GM13976 (cell line): ENCODE data around the gene HDHD3.

Experiments used
- DNase-seq: peaks from one replicate; pipeline ENCODE4 v3.0.0; 2012; ENCODE audit warnings: low spot score
- CTCF ChIP-seq: IDR thresholded peaks from 2 replicates; pipeline ENCODE4 v1.5.1; 2012; ENCODE audit warnings: borderline replicate concordance, mild to moderate bottlenecking; ENCODE audit not compliant: insufficient read depth; ENCODE audit errors: extremely low read depth, missing control alignments, control extremely low read depth
- in situ Hi-C: fragments of 300-500 bp; cut with MboI; formaldehyde crosslinking; loops from one replicate; pipeline ENCODE4 v1.12.0; 2022; ENCODE audit warnings: low sequenced_read_pairs, mixed read lengths, inconsistent platforms; ENCODE audit not compliant: unreplicated experiment

The HDHD3 gene

DNA sequence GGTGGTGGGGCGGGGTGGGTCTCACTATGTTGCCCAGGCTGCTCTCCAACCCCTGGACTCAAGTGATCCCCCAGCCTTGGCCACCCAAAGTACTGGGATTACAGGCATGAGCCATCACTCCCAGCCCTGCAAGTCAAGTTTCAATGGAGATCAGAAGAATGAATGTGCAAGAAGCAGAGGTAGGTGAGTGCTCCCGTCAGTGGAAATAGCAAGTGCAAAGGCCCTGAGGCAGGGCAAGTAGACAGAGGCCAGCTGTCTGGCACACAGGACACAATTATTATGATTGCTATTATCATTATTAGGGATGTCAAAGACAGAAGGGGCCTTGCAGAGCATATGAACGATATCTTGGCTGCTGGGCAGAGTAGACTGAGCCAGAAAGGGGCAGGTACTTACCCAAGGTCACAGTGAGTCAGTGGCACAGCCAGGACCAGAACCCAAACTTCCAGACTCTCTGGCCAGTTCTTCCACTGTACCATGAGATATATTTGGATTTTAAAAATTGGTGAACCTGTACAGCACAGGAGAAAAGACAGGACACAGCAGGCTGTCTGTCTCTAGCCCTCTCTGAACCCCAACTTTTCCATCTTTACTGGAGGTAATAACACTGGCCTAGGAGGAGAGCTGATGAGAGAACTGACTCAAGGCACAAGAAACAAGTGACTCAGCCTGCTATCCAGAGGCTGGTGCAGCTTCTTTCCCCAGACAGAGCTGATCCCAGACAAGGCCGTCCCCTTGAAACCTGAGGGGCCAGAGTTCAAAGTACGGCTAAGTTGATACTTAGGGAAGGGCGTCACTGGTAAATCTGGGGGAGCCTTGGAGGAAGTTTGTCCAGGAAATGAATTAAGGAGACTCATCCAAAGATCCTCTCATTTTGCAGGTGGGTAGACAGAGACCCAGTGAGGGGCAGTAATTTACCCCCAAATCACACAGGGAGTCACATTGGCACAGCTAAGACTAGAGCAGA lies 1.4 kb downstream of the HDHD3 start:
- in situ Hi-C loops: no loop called here
- no peak for DNase-seq
- TF ChIP-seq CTCF: no peak

GRCh38 chr9:113373676-113374392 lies 3.0 kb downstream of the HDHD3 start:
- in situ Hi-C loops: no loop called here
- DNase-seq: no peak
- TF ChIP-seq CTCF: no peak

- no peak for DNase-seq
- no peak for TF ChIP-seq CTCF
- in situ Hi-C loops: no loop called here
Observed at GRCh38 chr9:113373256-113373655, 3.5 kb downstream of the HDHD3 start.

GRCh38 chr9:113372059-113372458 lies 4.7 kb downstream of the HDHD3 start:
- in situ Hi-C loops: no loop called here
- no peak for TF ChIP-seq CTCF
- DNase-seq: no peak

DNA sequence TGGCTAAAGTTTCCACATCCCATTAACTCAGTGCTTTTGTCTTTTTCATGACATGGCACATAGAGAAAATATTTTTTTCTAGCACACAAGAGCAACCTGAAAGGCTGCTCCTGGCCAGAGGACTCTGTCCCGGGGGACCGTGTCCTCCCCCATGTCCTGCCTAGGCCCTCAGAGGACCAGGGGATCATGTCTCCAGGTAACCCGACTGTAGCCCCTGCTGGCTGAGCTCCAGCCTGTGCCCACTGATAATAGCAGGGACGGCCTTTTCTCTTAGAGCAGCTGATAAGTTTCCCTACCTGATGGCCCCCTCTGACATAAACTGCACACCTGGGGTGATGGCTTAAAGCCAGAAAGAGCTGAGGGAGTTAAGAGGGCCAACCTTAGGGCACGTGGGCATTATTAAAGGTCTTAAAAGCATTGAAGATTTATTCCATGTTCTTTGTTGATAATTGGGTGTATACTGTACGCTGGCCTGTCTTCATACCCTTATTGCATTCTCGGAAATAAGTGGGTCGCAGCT lies 5.9 kb downstream of the HDHD3 start:
- TF ChIP-seq CTCF: no peak
- DNase-seq: no peak
- in situ Hi-C loops: no loop called here

- TF ChIP-seq CTCF: no peak
- in situ Hi-C loops: no loop called here
- DNase-seq: no peak
Observed at GRCh38 chr9:113369855-113370140, 7.0 kb downstream of the HDHD3 start.
